ENCODE data around the gene ACADM. TPM values are rescaled to one million over a fixed set of nuclear protein-coding genes. Genes with fewer than 3 reads are reported as not detected.

ACADM gene
- total and polyA plus RNA-seq, 2 of the 13 experiments (the other 11 are each of a cell fraction or from before 2014, with no cell fraction given): 43.7 to 92.2 TPM

DNA sequence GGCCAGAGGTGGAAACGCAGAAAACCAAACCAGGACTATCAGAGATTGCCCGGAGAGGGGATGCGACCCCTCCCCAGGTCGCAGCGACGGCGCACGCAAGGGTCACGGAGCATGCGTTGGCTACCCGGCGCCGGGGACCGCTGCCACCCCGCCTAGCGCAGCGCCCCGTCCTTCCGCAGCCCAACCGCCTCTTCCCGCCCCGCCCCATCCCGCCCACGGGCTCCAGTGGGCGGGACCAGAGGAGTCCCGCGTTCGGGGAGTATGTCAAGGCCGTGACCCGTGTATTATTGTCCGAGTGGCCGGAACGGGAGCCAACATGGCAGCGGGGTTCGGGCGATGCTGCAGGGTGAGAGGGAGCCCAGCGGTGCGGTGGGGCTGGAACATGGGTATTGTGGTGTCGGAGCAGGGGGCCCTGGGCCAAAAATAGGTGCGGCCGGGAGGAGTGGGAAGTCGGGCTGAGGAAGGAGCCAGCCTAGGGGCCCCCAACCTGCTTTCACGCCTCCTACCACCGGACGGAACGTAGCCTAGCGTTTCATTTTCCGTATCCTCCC lies at the start of gene ACADM (continued):
- TF ChIP-seq, protein P1, sequence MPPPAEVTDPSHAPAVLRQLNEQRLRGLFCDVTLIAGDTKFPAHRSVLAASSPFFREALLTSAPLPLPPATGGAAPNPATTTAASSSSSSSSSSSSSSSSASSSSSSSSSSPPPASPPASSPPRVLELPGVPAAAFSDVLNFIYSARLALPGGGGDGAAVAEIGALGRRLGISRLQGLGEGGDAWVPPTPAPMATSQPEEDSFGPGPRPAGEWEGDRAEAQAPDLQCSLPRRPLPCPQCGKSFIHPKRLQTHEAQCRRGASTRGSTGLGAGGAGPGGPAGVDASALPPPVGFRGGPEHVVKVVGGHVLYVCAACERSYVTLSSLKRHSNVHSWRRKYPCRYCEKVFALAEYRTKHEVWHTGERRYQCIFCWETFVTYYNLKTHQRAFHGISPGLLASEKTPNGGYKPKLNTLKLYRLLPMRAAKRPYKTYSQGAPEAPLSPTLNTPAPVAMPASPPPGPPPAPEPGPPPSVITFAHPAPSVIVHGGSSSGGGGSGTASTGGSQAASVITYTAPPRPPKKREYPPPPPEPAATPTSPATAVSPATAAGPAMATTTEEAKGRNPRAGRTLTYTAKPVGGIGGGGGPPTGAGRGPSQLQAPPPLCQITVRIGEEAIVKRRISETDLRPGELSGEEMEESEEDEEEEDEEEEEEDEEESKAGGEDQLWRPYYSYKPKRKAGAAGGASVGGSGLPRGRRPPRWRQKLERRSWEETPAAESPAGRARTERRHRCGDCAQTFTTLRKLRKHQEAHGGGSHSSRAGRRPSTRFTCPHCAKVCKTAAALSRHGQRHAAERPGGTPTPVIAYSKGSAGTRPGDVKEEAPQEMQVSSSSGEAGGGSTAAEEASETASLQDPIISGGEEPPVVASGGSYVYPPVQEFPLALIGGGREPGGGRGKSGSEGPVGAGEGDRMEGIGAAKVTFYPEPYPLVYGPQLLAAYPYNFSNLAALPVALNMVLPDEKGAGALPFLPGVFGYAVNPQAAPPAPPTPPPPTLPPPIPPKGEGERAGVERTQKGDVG (CRISPR knock-in tag; IDR thresholded peaks at IDR 0.05; ENCODE audit: borderline replicate concordance): 0 out of 2 replicates have a peak, but pooled peaks have one; percentile 44
- no peak for TF ChIP-seq SNAPC5 (CRISPR knock-in tag; IDR thresholded peaks at IDR 0.05; ENCODE audit: borderline replicate concordance)
- TF ChIP-seq RFX1 (IDR thresholded peaks at IDR 0.05): no peak
- no peak for TF ChIP-seq KMT2A (CRISPR knock-in tag; IDR thresholded peaks at IDR 0.05)
- peak; percentile 82 for TF ChIP-seq GABPB1 (CRISPR knock-in tag; IDR thresholded peaks at IDR 0.05)
- no peak for TF ChIP-seq CENPBD1 (CRISPR knock-in tag; IDR thresholded peaks at IDR 0.05; ENCODE audit: borderline replicate concordance, low read depth)
- TF ChIP-seq KLF11 (CRISPR knock-in tag; IDR thresholded peaks at IDR 0.05): no peak
- TF ChIP-seq HOXA9 (CRISPR knock-in tag; IDR thresholded peaks at IDR 0.05; ENCODE audit: borderline replicate concordance): no peak
- TF ChIP-seq, protein P2, sequence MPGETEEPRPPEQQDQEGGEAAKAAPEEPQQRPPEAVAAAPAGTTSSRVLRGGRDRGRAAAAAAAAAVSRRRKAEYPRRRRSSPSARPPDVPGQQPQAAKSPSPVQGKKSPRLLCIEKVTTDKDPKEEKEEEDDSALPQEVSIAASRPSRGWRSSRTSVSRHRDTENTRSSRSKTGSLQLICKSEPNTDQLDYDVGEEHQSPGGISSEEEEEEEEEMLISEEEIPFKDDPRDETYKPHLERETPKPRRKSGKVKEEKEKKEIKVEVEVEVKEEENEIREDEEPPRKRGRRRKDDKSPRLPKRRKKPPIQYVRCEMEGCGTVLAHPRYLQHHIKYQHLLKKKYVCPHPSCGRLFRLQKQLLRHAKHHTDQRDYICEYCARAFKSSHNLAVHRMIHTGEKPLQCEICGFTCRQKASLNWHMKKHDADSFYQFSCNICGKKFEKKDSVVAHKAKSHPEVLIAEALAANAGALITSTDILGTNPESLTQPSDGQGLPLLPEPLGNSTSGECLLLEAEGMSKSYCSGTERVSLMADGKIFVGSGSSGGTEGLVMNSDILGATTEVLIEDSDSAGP (CRISPR knock-in tag; IDR thresholded peaks at IDR 0.05; ENCODE audit: borderline replicate concordance): peak; percentile 74; the same call in 1 of the 2 replicates
- TF ChIP-seq SSRP1 (CRISPR knock-in tag; IDR thresholded peaks at IDR 0.05): no peak
- TF ChIP-seq ZNF598 (CRISPR knock-in tag; IDR thresholded peaks at IDR 0.05; ENCODE audit: borderline replicate concordance): no peak
- peak; percentile 81; the same call in 1 of the 2 replicates for TF ChIP-seq ZNF747 (CRISPR knock-in tag; IDR thresholded peaks at IDR 0.05; ENCODE audit: borderline replicate concordance)
- TF ChIP-seq, protein P3, sequence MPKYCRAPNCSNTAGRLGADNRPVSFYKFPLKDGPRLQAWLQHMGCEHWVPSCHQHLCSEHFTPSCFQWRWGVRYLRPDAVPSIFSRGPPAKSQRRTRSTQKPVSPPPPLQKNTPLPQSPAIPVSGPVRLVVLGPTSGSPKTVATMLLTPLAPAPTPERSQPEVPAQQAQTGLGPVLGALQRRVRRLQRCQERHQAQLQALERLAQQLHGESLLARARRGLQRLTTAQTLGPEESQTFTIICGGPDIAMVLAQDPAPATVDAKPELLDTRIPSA (CRISPR knock-in tag; IDR thresholded peaks at IDR 0.05; ENCODE audit: borderline replicate concordance): peak; percentile 32; the same call in 1 of the 2 replicates
- TF ChIP-seq RAD21 (CRISPR knock-in tag; IDR thresholded peaks at IDR 0.05): no peak
- TF ChIP-seq REPIN1 (CRISPR knock-in tag; IDR thresholded peaks at IDR 0.05; ENCODE audit: borderline replicate concordance, low read depth): peak; percentile 84
- no peak for TF ChIP-seq ZFAT (CRISPR knock-in tag; conservative IDR thresholded peaks at IDR 0.05)
- peak; percentile 55 for TF ChIP-seq PATZ1 (CRISPR knock-in tag; IDR thresholded peaks at IDR 0.05)
- TF ChIP-seq GMEB2 (CRISPR knock-in tag; IDR thresholded peaks at IDR 0.05; ENCODE audit: low read depth): no peak; the same call in none of the 2 replicates
